Measurements from ENCODE around the gene BOD1L1. TPM values are rescaled to one million over a fixed set of nuclear protein-coding genes. Genes with fewer than 3 reads are reported as not detected.

BOD1L1 gene
- total RNA-seq, 4 donors from 2014 or later: 36.9 to 74.1 (median 49.6) TPM

- TF ChIP-seq, protein P1, sequence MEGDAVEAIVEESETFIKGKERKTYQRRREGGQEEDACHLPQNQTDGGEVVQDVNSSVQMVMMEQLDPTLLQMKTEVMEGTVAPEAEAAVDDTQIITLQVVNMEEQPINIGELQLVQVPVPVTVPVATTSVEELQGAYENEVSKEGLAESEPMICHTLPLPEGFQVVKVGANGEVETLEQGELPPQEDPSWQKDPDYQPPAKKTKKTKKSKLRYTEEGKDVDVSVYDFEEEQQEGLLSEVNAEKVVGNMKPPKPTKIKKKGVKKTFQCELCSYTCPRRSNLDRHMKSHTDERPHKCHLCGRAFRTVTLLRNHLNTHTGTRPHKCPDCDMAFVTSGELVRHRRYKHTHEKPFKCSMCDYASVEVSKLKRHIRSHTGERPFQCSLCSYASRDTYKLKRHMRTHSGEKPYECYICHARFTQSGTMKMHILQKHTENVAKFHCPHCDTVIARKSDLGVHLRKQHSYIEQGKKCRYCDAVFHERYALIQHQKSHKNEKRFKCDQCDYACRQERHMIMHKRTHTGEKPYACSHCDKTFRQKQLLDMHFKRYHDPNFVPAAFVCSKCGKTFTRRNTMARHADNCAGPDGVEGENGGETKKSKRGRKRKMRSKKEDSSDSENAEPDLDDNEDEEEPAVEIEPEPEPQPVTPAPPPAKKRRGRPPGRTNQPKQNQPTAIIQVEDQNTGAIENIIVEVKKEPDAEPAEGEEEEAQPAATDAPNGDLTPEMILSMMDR (IDR thresholded peaks at IDR 0.05): no peak
- TF ChIP-seq POLR2A (IDR thresholded peaks at IDR 0.05): no peak
- H3K4me3 ChIP-seq (replicated peaks in 1 of 3): no peak overlapping the region
- DNase-seq: no peak
- H3K27me3 ChIP-seq: no peaks in the 10 kb centered on the region
- H3K36me3 ChIP-seq: no peaks in the 10 kb centered on the region
- WGBS, 2 donors: 88 to 91% methylated on average over 2 of the region's 2 CpGs
- no peaks in the 10 kb centered on the region for H3K9me3 ChIP-seq
- intact Hi-C loops (cut with DNase I): no loop called here
- H3K27ac ChIP-seq: no peak overlapping the region
- no peaks in the 10 kb centered on the region for H3K4me1 ChIP-seq
These were observed 72.2 kb downstream of the BOD1L1 start for GRCh38 chr4:13555325-13555724.

DNA sequence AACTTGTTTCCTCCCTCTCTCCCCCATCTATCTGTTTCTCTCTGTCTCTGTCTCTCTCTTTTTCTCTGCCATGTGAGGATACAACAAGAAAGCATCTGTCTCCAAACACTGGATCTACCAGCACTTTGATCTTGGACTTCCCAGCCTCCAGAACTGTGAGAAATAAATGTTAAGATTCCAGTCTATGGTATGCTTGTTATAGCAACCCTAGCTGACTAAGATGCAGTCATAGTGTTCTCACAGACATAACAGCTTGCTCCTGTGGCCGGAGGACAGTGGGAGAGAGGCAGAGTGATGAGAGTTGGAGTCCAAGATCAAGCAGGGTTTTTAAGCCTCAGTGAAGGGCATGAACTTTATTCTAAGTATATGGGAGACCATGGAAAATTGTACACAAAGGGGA, 74.4 kb downstream of the BOD1L1 start:
- no peak overlapping the region for H3K4me3 ChIP-seq (replicated peaks in 1 of 3)
- 76 to 85% methylated on average over 1 of the region's 1 CpG for WGBS, 2 donors
- no peaks in the 10 kb centered on the region for H3K36me3 ChIP-seq
- H3K27me3 ChIP-seq: peaks cover 20% of the 10 kb centered on the region
- peaks cover 6 to 8% of the 10 kb centered on the region in 2 donors for H3K4me1 ChIP-seq
- DNase-seq: no peak
- TF ChIP-seq, protein P1 (IDR thresholded peaks at IDR 0.05): no peak
- no peak for TF ChIP-seq POLR2A (IDR thresholded peaks at IDR 0.05)
- no peaks in the 10 kb centered on the region for H3K9me3 ChIP-seq
- intact Hi-C loops (cut with DNase I): no loop called here
- no peak overlapping the region for H3K27ac ChIP-seq

DNA sequence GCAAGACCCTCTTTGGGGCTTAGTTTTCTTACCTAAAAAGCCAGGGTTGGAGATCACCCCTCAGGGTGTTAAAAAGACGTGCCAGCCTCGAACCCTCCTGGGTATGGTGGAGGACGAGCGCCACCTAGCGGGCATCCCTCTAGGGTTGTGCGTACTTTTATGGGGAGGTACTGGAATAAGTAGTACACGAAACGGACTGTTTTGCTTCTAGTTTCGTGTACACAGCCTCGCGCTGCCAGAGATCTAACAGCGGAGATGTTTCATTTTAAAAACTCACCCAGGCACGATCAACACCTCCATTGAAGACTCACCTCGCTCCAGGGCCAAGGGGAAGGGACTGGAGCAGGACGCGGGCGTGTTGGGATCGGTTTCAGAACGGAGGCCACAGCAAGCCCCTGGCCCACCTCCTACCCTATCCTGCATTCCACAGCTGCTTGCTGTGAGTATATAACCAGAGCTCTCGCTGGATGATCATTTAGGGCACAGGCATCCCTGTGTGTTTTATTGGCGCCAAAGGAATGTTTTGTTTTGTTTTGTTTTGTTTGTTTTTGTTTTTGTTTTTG, 78.5 kb downstream of the BOD1L1 start:
- intact Hi-C loops (cut with DNase I): loop anchor here (5.0 to 10.0 kb wide), 2 partner anchors 697 to 814 kb away; no protein-coding TSS in a partner anchor
- peak; percentile 69 to 76 for DNase-seq
- no peaks in the 10 kb centered on the region for H3K36me3 ChIP-seq
- TF ChIP-seq POLR2A (IDR thresholded peaks at IDR 0.05): no peak
- TF ChIP-seq, protein P1 (IDR thresholded peaks at IDR 0.05): peak; percentile 61 to 88 (median 82)
- no peaks in the 10 kb centered on the region for H3K9me3 ChIP-seq
- peaks cover 39% of the 10 kb centered on the region for H3K27me3 ChIP-seq
- peaks cover 17 to 33% of the 10 kb centered on the region in 2 donors for H3K4me1 ChIP-seq
- no peak overlapping the region for H3K27ac ChIP-seq
- 5% methylated on average over 13 to 21 of the region's 21 CpGs for WGBS, 2 donors
- no peak overlapping the region for H3K4me3 ChIP-seq (replicated peaks in 1 of 3)

GRCh38 chr4:13548059-13548983, 79.2 kb downstream of the BOD1L1 start:
- H3K9me3 ChIP-seq: no peaks in the 10 kb centered on the region
- peaks cover 17 to 39% of the 10 kb centered on the region in 2 donors for H3K4me1 ChIP-seq
- peaks cover 46% of the 10 kb centered on the region for H3K27me3 ChIP-seq

More at GRCh38 chr4:13548059-13548983, 79.2 kb downstream of the BOD1L1 start:
- Histone ChIP-seq H3K4me3 (replicated peaks in 1 of 3) (peak overlapping the region in 1 of 3 donors; percentile 34), H3K36me3 (no peaks in the 10 kb centered on the region), H3K27ac (no peak overlapping the region)
- DNase-seq: no peak
- 12 to 14% methylated on average over 31 to 32 of the region's 35 CpGs for WGBS, 2 donors
- no peak for TF ChIP-seq POLR2A (IDR thresholded peaks at IDR 0.05)
- TF ChIP-seq, protein P1 (IDR thresholded peaks at IDR 0.05): no peak
- intact Hi-C loops (cut with DNase I): loop anchor here (5.0 to 10.0 kb wide), 2 partner anchors 696 to 814 kb away; no protein-coding TSS in a partner anchor
